A673 (cell line): Measurements from ENCODE around the gene GOLGB1. TPM values are rescaled to one million over a fixed set of nuclear protein-coding genes. Genes with fewer than 3 reads are reported as not detected.

Source experiments
- BruUV-seq: library from RNA; stranded (reverse); fragments of 400-500 nt; replicated peaks from 2 replicates; lab custom pipeline; 2021; lab: Mats Ljungman, UMichigan
- CTCF ChIA-PET: fragments of 300-600 bp; sonication (Branson Sonifier 250); formaldehyde crosslinking; loops from one replicate; lab custom pipeline; 2022; ENCODE audit warnings: antibody characterized with exemption; lab: Charles Lee
- POLR2A ChIA-PET: fragments of 300-600 bp; sonication (Branson Sonifier 250); formaldehyde crosslinking; loops from one replicate; lab custom pipeline; 2022; ENCODE audit warnings: antibody characterized with exemption; ENCODE audit not compliant: low non-redundant PET; lab: Charles Lee
- DNase-seq: peaks from one replicate; pipeline ENCODE4 v3.0.0-alpha.2; 2015; ENCODE audit warnings: low spot score
- H3K27ac ChIP-seq: fragments of 200-600 bp; sonication (generic); 2 replicates; pipeline ENCODE4 v1.5.1; 2016; ENCODE audit warnings: mixed run types, low read depth, mild to moderate bottlenecking, mixed read lengths, antibody characterized with exemption, low read length; ENCODE audit not compliant: poor library complexity, severe bottlenecking
- H3K27me3 ChIP-seq: fragments of 200-600 bp; sonication (generic); replicated peaks from 2 replicates; pipeline ENCODE4 v1.6.1; 2017; ENCODE audit warnings: mixed run types, low read depth, mild to moderate bottlenecking, mixed read lengths, antibody characterized with exemption, low read length; ENCODE audit not compliant: insufficient read depth, poor library complexity
- H3K36me3 ChIP-seq: fragments of 200-600 bp; sonication (generic); 2 replicates; pipeline ENCODE4 v1.6.1; 2016; ENCODE audit warnings: mixed run types, mild to moderate bottlenecking, mixed read lengths, antibody characterized with exemption, low read length; ENCODE audit not compliant: insufficient read depth, poor library complexity, severe bottlenecking
- H3K4me1 ChIP-seq: fragments of 200-600 bp; sonication (generic); 2 replicates; pipeline ENCODE4 v1.6.1; 2017; ENCODE audit warnings: mixed run types, mild to moderate bottlenecking, mixed read lengths, antibody characterized with exemption, low read length; ENCODE audit not compliant: insufficient read depth, poor library complexity, severe bottlenecking
- H3K4me3 ChIP-seq: fragments of 200-600 bp; sonication (generic); 2 replicates; pipeline ENCODE4 v1.5.1; 2016; ENCODE audit warnings: low read depth, mixed run types, mild to moderate bottlenecking, mixed read lengths, low read length; ENCODE audit not compliant: poor library complexity, severe bottlenecking
- H3K9me3 ChIP-seq: fragments of 200-600 bp; sonication (generic); 2 replicates; pipeline ENCODE4 v1.6.1; 2016; ENCODE audit warnings: mixed run types, low read depth, mild to moderate bottlenecking, mixed read lengths, antibody characterized with exemption, low read length; ENCODE audit not compliant: poor library complexity, severe bottlenecking
- CTCF ChIP-seq: fragments of 300-800, 200-600 bp; sonication (generic); conservative IDR thresholded peaks from 2 replicates; pipeline ENCODE4 v1.5.1; 2017; ENCODE audit warnings: low read depth, mild to moderate bottlenecking, antibody characterized with exemption, low read length, moderate library complexity, mixed read lengths
- EZH2 ChIP-seq: fragments of 200-600 bp; sonication (generic); IDR thresholded peaks from 2 replicates; pipeline ENCODE4 v1.6.1; 2017; ENCODE audit warnings: borderline replicate concordance, low read depth, mild to moderate bottlenecking, mixed read lengths, antibody characterized with exemption, low read length; ENCODE audit not compliant: poor library complexity, severe bottlenecking
- intact Hi-C: fragments of 100-400 bp; cut with micrococcal nuclease; formaldehyde crosslinking; loops from one replicate; pipeline ENCODE4 v1.10.0; 2022; ENCODE audit not compliant: unreplicated experiment
- total RNA-seq: library from RNA; stranded (reverse); gene quantifications from 2 replicates; pipeline ENCODE4 v1.2.3, GENCODE V29; 2021

Gene GOLGB1
- total RNA-seq, 1 experiment from 2014 or later: 19.9 TPM

- Histone ChIP-seq H3K27ac (no peak overlapping the region), H3K4me1 (no peaks in the 10 kb centered on the region), H3K36me3 (peaks cover 9% of the 10 kb centered on the region), H3K9me3 (no peaks in the 10 kb centered on the region), H3K4me3 (no peak overlapping the region), H3K27me3 (no peaks in the 10 kb centered on the region)
- BruUV-seq: no TSS peak
- no peak for TF ChIP-seq EZH2
- no peak for TF ChIP-seq CTCF
- ChIA-PET CTCF (no interaction called here), POLR2A (no interaction called here)
- intact Hi-C loops: no loop called here
- DNase-seq: no peak
These were observed 82.2 kb downstream of the GOLGB1 start for GRCh38 chr3:121667333-121667732.

- H3K4me1 ChIP-seq: peaks cover 10% of the 10 kb centered on the region
- H3K27ac ChIP-seq: no peak overlapping the region
- intact Hi-C loops: no loop called here
- peaks cover 9% of the 10 kb centered on the region for H3K36me3 ChIP-seq
- TF ChIP-seq CTCF (no peak), EZH2 (no peak)
- ChIA-PET POLR2A (no interaction called here), CTCF (no interaction called here)
- BruUV-seq: no TSS peak
- H3K9me3 ChIP-seq: no peaks in the 10 kb centered on the region
- no peak overlapping the region for H3K4me3 ChIP-seq
- no peaks in the 10 kb centered on the region for H3K27me3 ChIP-seq
- DNase-seq: no peak
These were observed 84.1 kb downstream of the GOLGB1 start for GRCh38 chr3:121665488-121665887.

GRCh38 chr3:121663171-121663847 lies 86.2 kb downstream of the GOLGB1 start:
- no peak overlapping the region for H3K4me3 ChIP-seq
- no TSS peak for BruUV-seq
- no peaks in the 10 kb centered on the region for H3K9me3 ChIP-seq
- ChIA-PET CTCF (no interaction called here), POLR2A (no interaction called here)
- intact Hi-C loops: no loop called here
- TF ChIP-seq EZH2 (no peak), CTCF (no peak)
- no peak for DNase-seq
- peaks cover 12% of the 10 kb centered on the region for H3K36me3 ChIP-seq
- peaks cover 25% of the 10 kb centered on the region for H3K4me1 ChIP-seq
- no peak overlapping the region for H3K27ac ChIP-seq
- no peaks in the 10 kb centered on the region for H3K27me3 ChIP-seq
